ENCODE measurements around the gene GGTLC2.
"Not testable (repeated sequence)": the region's sequence is repeated elsewhere in the genome, so short reads cannot be mapped to it uniquely, and the experiment has no call there.

Gene GGTLC2

GRCh38 chr22:22669093-22669492, 24.7 kb downstream of the GGTLC2 start:
- no peak for DNase-seq (ENCODE audit: low read depth)

GRCh38 chr22:22670076-22670795, 25.8 kb downstream of the GGTLC2 start:
- DNase-seq (ENCODE audit: low read depth): no peak

- DNase-seq (ENCODE audit: low read depth): no peak
These were observed 27.1 kb downstream of the GGTLC2 start for GRCh38 chr22:22671506-22671905.

GRCh38 chr22:22673099-22673498, 28.7 kb downstream of the GGTLC2 start:
- DNase-seq (ENCODE audit: low read depth): no peak

GRCh38 chr22:22673628-22674027, 29.2 kb downstream of the GGTLC2 start:
- no peak for DNase-seq (ENCODE audit: low read depth)

GRCh38 chr22:22674467-22674866, 30.1 kb downstream of the GGTLC2 start:
- DNase-seq (ENCODE audit: low read depth): no peak

- DNase-seq (ENCODE audit: low read depth): no peak
These were observed 34.6 kb downstream of the GGTLC2 start for GRCh38 chr22:22678970-22679369.

- DNase-seq (ENCODE audit: low read depth): no peak
These were observed 36.0 kb downstream of the GGTLC2 start for GRCh38 chr22:22680396-22680795.

GRCh38 chr22:22681221-22681739, 36.9 kb downstream of the GGTLC2 start:
- no peak for DNase-seq (ENCODE audit: low read depth)

GRCh38 chr22:22682196-22682595, 37.8 kb downstream of the GGTLC2 start:
- DNase-seq (ENCODE audit: low read depth): no peak

GRCh38 chr22:22682807-22683667, 38.6 kb downstream of the GGTLC2 start:
- no peak for DNase-seq (ENCODE audit: low read depth)

GRCh38 chr22:22683668-22684361, 39.4 kb downstream of the GGTLC2 start:
- no peak for DNase-seq (ENCODE audit: low read depth)

- no peak for DNase-seq (ENCODE audit: low read depth)
These were observed 40.5 kb downstream of the GGTLC2 start for GRCh38 chr22:22684580-22685561.

- DNase-seq (ENCODE audit: low read depth): no peak
These were observed 41.2 kb downstream of the GGTLC2 start for GRCh38 chr22:22685586-22685985.

- not testable (repeated sequence) for DNase-seq (ENCODE audit: low read depth)
These were observed 42.0 kb downstream of the GGTLC2 start for GRCh38 chr22:22686202-22687115.

- DNase-seq (ENCODE audit: low read depth): no peak
These were observed 43.5 kb downstream of the GGTLC2 start for GRCh38 chr22:22687638-22688500.

- DNase-seq (ENCODE audit: low read depth): no peak
These were observed 45.4 kb downstream of the GGTLC2 start for GRCh38 chr22:22689621-22690345.

GRCh38 chr22:22691055-22691454, 46.6 kb downstream of the GGTLC2 start:
- no peak for DNase-seq (ENCODE audit: low read depth)

Measured in CMK (cell line).